ENCODE measurements around the gene PANK4. TPM values are rescaled to one million over a fixed set of nuclear protein-coding genes. Genes with fewer than 3 reads are reported as not detected.
"Not testable (repeated sequence)": the region's sequence is repeated elsewhere in the genome, so short reads cannot be mapped to it uniquely, and the experiment has no call there.

The PANK4 gene
- 49.1 and 52.2 TPM in 2 replicates for total RNA-seq

DNA sequence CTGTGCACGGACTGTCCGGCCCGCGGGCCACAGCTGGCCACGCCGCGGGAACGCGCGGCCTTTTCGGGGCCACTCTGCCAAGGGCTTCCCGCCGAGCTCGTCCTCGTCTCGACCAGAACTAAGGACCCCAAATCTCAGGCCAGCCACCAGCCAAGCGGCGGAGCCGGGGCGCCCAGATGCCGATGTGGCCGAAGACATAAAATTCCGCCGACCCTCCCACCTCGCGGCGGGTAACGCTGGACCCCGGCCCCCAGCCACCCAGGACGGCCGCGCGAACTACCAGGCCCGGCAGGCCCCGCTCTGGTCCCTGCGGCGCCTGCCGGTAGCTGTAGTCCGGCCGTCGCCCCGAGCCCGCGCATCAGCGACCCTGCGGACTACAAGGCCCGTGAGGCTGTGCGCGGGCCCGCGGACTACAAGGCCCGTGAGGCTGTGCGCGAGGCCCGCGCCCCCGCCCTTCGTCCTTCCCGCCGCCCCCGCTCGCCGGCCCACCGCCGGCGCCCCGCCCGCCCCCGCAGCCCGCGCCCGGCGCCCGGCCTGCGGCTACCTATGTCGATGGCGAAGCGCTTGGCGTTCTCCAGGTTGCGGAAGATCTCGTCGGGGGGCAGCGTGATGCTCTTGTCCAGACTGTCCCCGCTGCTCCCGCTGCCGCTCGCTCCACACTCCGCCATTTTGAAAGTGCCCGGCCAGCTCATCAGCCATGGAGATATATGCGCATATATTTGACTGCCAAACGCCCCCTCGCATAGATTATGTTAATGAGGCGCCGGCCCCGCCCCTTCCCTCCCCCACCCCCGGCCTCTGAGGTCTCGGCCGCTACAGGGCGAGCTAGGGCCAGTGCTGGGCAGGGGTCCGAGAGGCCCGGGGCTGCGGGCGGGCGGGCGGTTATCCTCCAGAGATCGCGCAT lies at the start of gene PANK4:
TSS of gene PANK4 (minus strand) at position 677 of the 904 bp plus-strand sequence. CDS start at position 668, 9 bp downstream.
- Mint-ChIP-seq H3K9me3 (no peaks in the 10 kb centered on the region), H3K4me3 (ENCODE audit: low read depth) (peak within 1 kb of the TSS; percentile 91), H3K27ac (peak within 1 kb of the TSS; percentile 93), H3K4me1 (ENCODE audit: low read depth) (peaks cover 31% of the 10 kb centered on the region), H3K36me3 (ENCODE audit: low read depth) (peaks cover 15% of the 10 kb centered on the region), H3K27me3 (ENCODE audit: low read depth) (peaks cover 18% of the 10 kb centered on the region)
- intact Hi-C loops (cut with micrococcal nuclease): loop anchor here (1.0 to 10.0 kb wide), 7 partner anchors 21 to 394 kb away; partner anchors contain the start of genes FAAP20, MORN1, PEX10 and RER1
- DNase-seq (ENCODE audit: low spot score): peak; percentile 85

- Mint-ChIP-seq H3K4me3 (ENCODE audit: low read depth) (no peak overlapping the region), H3K27ac (no peak overlapping the region), H3K27me3 (ENCODE audit: low read depth) (no peaks in the 10 kb centered on the region), H3K9me3 (peaks cover 29% of the 10 kb centered on the region), H3K4me1 (ENCODE audit: low read depth) (peaks cover 23% of the 10 kb centered on the region), H3K36me3 (ENCODE audit: low read depth) (peaks cover 27% of the 10 kb centered on the region)
- intact Hi-C loops (cut with micrococcal nuclease): no loop called here
- DNase-seq (ENCODE audit: low spot score): no peak
Observed at GRCh38 chr1:2574350-2574749, 48.0 kb upstream of the PANK4 start.

GRCh38 chr1:2573250-2573920 lies 47.0 kb upstream of the PANK4 start:
- peaks cover 29% of the 10 kb centered on the region for H3K9me3 Mint-ChIP-seq
- H3K27ac Mint-ChIP-seq: peak overlapping the region; percentile 2
- H3K27me3 Mint-ChIP-seq (ENCODE audit: low read depth): no peaks in the 10 kb centered on the region
- intact Hi-C loops (cut with micrococcal nuclease): no loop called here
- H3K36me3 Mint-ChIP-seq (ENCODE audit: low read depth): peaks cover 22% of the 10 kb centered on the region
- no peak for DNase-seq (ENCODE audit: low spot score)
- H3K4me3 Mint-ChIP-seq (ENCODE audit: low read depth): no peak overlapping the region
- H3K4me1 Mint-ChIP-seq (ENCODE audit: low read depth): peaks cover 16% of the 10 kb centered on the region

DNA sequence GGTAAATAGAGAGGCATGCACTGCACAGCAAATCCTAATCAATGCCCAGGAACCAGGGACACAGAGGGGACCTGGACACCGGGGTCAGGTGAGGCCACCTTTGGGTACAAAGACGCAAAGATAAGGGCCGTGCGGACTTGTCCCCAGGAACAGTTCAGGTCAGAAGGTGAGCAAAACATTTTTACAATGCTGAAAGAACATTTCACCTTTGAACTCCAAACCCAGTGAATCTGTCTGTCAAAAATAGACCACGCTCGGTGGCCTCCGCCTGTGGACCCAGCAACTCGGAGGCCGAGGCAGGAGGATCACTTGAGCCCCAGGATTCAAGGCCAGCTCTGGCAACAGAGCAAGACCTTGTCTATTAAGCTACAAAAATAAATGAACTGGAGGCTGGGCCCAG lies 45.0 kb upstream of the PANK4 start:
- intact Hi-C loops (cut with micrococcal nuclease): no loop called here
- Mint-ChIP-seq H3K4me3 (ENCODE audit: low read depth) (no peak overlapping the region), H3K36me3 (ENCODE audit: low read depth) (peaks cover 22% of the 10 kb centered on the region), H3K27me3 (ENCODE audit: low read depth) (no peaks in the 10 kb centered on the region), H3K9me3 (peaks cover 29% of the 10 kb centered on the region), H3K4me1 (ENCODE audit: low read depth) (peaks cover 4% of the 10 kb centered on the region), H3K27ac (no peak overlapping the region)
- DNase-seq (ENCODE audit: low spot score): no peak

DNA sequence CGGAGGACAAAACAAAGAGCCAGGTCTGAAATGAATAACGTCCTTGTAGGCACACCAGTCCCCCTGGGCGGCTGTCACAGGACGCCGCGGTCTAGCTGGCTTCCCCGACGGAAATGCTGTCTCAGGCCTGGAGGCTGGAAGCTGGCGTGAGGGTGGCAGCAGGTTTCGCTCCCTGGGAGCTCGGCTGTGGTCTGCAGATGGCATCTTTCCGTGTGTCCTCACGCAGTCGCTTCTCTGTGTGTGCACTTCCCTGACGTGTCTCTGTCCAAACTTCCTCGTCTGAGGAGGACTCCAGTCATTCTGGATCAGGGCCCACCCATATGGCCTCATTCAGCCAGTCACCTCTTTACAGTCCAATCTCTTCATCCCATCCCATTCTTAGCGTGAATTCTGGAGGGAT lies 43.9 kb upstream of the PANK4 start:
- Mint-ChIP-seq H3K27me3 (ENCODE audit: low read depth) (no peaks in the 10 kb centered on the region), H3K4me3 (ENCODE audit: low read depth) (no peak overlapping the region), H3K27ac (no peak overlapping the region), H3K9me3 (peaks cover 29% of the 10 kb centered on the region), H3K36me3 (ENCODE audit: low read depth) (peaks cover 22% of the 10 kb centered on the region), H3K4me1 (ENCODE audit: low read depth) (peaks cover 2% of the 10 kb centered on the region)
- DNase-seq (ENCODE audit: low spot score): no peak
- intact Hi-C loops (cut with micrococcal nuclease): no loop called here

DNA sequence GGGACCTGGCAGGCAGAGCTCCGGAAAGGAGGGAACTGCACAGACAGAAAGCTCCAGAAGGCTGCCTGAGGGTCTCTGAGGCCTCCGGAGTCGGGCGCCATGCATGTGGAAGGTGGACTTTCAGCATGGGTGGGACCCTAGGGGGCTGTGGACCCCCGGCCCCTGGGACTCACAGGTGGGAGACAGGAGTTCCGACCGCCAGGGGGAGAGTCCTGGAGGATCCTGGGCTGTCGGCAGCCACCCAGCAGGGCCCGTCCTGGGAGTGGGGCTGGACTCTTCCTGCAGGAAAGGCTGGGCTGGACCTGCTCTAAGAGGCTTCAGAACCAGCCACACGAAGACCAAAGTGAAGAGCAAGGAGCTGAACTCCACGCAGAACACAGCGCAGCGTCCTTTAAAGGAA lies 43.3 kb upstream of the PANK4 start:
- intact Hi-C loops (cut with micrococcal nuclease); H3K27me3 Mint-ChIP-seq (ENCODE audit: low read depth); H3K4me3 Mint-ChIP-seq (ENCODE audit: low read depth); H3K27ac Mint-ChIP-seq; DNase-seq (ENCODE audit: low spot score); H3K4me1 Mint-ChIP-seq (ENCODE audit: low read depth): not testable (repeated sequence)
- Mint-ChIP-seq H3K9me3 (peaks cover 29% of the 10 kb centered on the region), H3K36me3 (ENCODE audit: low read depth) (peaks cover 26% of the 10 kb centered on the region)

DNA sequence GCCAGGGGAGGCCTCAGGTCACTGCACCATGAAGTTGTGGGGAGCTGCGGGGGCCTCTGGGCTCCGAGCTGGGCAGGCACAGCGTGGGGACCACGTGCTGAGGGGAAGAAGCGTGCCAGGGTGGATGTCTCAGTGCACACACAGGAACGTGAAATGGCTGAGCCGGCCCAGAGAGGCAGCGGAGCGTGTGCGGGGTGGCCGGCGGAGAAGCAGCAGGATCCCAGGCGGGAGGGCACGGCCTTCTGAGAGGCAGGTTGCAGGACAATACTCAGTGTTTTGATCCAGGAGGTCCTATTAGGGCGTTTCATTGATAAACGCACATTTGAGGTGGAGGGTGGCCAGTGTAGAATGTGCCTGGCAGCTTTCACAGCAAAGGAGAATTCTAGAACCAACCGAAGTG lies 42.7 kb upstream of the PANK4 start:
- peaks cover 25% of the 10 kb centered on the region for H3K9me3 Mint-ChIP-seq
- H3K4me3 Mint-ChIP-seq (ENCODE audit: low read depth): no peak overlapping the region
- no peak overlapping the region for H3K27ac Mint-ChIP-seq
- peaks cover 26% of the 10 kb centered on the region for H3K36me3 Mint-ChIP-seq (ENCODE audit: low read depth)
- no peaks in the 10 kb centered on the region for H3K27me3 Mint-ChIP-seq (ENCODE audit: low read depth)
- intact Hi-C loops (cut with micrococcal nuclease): no loop called here
- DNase-seq (ENCODE audit: low spot score): no peak
- H3K4me1 Mint-ChIP-seq (ENCODE audit: low read depth): no peaks in the 10 kb centered on the region

DNA sequence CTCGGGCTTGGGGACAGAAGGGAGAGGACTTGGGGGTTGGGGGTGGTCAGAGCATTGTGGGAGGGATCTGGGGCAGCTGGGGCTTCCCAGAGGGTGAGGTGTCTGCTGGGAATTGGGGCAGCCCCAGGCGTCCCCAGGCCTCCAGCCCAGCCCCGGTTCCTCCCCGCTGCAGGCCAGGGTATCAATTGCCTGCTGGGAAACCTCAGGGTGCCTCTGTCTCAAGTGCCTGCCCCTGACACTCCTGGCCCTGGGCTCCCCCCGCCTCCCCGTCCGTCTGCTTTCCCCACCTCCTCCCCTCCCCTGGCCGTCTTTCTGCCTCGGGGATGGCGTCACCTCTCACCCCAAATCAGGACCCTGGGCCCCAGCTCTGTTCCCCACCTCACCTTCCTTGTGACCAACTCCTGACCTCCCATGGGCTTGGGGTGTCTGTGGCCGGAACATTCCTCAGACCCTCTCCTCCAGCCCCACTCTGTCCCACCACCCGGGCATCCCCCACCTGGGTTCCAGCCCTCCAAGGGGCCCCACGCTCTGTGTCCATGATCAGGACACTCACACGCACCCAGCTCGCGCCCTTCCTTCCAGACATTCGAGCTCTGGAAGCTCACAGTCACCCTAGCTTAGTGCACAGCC lies 41.9 kb upstream of the PANK4 start:
- H3K4me1 Mint-ChIP-seq (ENCODE audit: low read depth); H3K27me3 Mint-ChIP-seq (ENCODE audit: low read depth); H3K27ac Mint-ChIP-seq; H3K4me3 Mint-ChIP-seq (ENCODE audit: low read depth); DNase-seq (ENCODE audit: low spot score); intact Hi-C loops (cut with micrococcal nuclease): not testable (repeated sequence)
- H3K36me3 Mint-ChIP-seq (ENCODE audit: low read depth): peaks cover 24% of the 10 kb centered on the region
- peaks cover 17% of the 10 kb centered on the region for H3K9me3 Mint-ChIP-seq

DNA sequence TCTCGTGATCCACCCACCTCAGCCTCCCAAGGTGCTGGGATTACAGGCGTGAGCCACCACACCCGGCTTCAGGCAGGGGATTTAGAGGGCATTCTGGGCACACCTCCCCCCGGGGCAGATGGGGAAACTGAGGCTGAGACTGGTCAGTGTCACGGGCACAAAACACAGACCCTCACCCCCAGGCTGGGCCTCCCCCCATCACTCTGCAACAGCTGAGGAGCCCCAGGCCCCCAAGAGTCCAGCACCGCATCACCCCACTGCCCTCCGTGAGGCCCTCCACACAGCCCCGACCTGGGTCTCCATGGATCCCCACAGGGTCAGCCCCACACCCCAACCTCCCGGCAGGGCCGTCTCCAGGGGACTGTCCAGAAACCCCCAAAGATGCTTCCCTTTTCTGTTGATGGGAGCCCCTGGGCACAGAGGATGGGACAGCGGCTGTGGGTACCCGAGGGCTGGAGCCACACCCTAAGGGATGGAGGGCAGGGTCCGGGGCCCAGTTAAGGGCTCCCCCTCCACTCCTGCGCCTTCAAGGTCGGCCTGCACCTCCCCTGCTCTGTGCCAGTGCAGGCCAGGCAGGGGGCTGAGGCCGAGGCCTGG lies 40.8 kb upstream of the PANK4 start:
- H3K4me3 Mint-ChIP-seq (ENCODE audit: low read depth): no peak overlapping the region
- no peak for DNase-seq (ENCODE audit: low spot score)
- H3K27me3 Mint-ChIP-seq (ENCODE audit: low read depth): no peaks in the 10 kb centered on the region
- intact Hi-C loops (cut with micrococcal nuclease): no loop called here
- no peak overlapping the region for H3K27ac Mint-ChIP-seq
- H3K36me3 Mint-ChIP-seq (ENCODE audit: low read depth): peaks cover 21% of the 10 kb centered on the region
- H3K9me3 Mint-ChIP-seq: peaks cover 6% of the 10 kb centered on the region
- no peaks in the 10 kb centered on the region for H3K4me1 Mint-ChIP-seq (ENCODE audit: low read depth)

DNA sequence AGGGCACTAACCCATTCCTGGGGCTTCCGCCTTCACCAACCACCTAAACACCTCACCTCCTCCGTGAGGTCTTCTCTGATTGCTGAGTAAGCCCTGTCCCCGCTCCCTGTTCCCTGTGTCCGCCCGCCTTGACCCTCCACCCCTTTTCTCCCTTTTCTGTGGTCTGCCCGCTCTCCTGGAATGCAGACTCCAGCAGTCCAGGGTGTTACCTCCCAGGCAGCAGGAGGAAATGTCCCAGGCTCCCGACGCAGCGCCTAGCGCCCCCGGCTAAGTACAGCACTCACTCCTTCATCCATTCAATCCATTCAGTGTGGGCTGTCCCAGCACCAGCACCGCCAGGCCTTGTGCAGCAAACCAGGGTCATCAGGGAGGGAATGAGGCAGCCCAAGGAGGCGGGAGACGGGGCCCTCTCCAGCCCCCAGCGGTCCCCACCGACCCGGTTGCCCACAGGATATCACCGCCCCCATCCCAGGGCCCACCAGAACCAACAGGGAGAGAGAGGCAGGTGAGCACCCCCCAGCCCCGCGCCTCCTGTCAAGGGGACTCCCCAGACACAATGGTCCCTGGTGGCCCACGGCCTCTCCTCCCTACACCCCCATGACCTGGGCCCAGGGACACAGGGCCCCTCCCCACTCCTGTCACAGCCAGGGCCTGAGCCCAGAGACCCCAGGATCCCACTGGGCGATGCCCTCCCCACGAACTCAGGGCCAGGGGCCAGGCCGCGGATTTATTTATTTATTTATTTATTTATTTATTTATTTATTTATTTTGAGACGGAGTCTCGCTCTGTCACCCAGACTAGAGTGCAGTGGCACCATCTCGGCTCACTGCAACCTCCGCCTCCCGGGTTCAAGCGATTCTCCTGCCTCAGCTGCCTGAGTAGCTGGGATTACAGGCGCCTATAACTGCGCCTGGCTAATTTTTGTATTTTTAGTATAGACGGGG lies 40.0 kb upstream of the PANK4 start:
- no peak for DNase-seq (ENCODE audit: low spot score)
- Mint-ChIP-seq H3K27me3 (ENCODE audit: low read depth) (no peaks in the 10 kb centered on the region), H3K27ac (no peak overlapping the region), H3K9me3 (peaks cover 5% of the 10 kb centered on the region), H3K4me3 (ENCODE audit: low read depth) (no peak overlapping the region), H3K4me1 (ENCODE audit: low read depth) (no peaks in the 10 kb centered on the region), H3K36me3 (ENCODE audit: low read depth) (peaks cover 24% of the 10 kb centered on the region)
- intact Hi-C loops (cut with micrococcal nuclease): no loop called here

DNA sequence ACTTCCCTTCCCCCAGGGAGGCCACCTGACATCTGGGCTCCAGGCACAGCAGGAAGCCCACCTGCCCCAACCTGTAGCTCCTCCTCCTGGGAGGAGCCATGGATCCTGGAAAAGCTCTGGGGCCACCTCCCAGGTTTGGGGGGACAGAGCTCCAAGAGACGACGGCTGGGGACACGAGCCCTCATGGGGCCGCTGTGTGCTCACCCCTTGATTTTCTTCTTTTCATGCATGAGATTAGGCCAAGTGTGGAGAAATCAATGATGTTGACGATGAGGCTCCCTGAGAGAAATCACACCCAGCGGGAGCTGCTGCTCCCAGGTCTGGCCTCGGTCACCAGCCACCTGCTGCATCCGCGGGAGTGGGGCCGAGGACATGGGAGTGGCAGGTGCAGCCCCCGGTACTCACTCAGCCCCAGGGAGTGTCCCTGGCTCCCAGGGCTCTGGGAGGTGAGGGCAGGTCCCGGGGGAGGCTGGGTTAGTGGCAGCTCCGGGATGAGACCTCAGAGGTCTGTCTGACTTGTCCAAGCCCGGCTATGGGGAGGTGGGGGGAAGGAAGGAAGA lies 38.5 kb upstream of the PANK4 start:
- Mint-ChIP-seq H3K36me3 (ENCODE audit: low read depth) (peaks cover 22% of the 10 kb centered on the region), H3K9me3 (no peaks in the 10 kb centered on the region), H3K27me3 (ENCODE audit: low read depth) (no peaks in the 10 kb centered on the region), H3K27ac (no peak overlapping the region), H3K4me3 (ENCODE audit: low read depth) (no peak overlapping the region), H3K4me1 (ENCODE audit: low read depth) (peaks cover 3% of the 10 kb centered on the region)
- no peak for DNase-seq (ENCODE audit: low spot score)
- intact Hi-C loops (cut with micrococcal nuclease): no loop called here
